ENCODE data around the gene DEFB114.
A peak's percentile ranks its signal among the peaks of the same experiment; 100 is the strongest.

The DEFB114 gene

DNA sequence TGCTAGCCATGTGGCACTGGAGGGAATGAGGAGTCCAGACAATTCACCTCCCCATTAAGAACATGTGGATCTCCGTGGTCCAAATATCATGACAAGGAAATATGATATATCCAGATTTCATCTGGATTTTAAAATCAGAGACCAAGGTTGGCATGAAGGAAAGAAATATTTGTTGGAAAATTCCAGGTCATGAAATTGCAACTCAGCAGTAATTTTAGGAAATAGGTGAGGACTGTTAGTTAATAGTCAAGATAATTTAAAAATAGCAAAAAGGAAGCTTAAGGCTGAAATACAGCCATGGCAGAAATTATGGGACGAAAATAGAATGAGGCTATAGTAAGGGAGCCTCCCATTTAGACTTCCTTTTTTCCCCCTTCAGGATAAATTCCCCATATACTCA is 26.9 kb downstream of the DEFB114 start:
- DNase-seq, result no peak

GRCh38 chr6:49935387-49935786 is 28.6 kb downstream of the DEFB114 start:
- DNase-seq, result no peak

DNA sequence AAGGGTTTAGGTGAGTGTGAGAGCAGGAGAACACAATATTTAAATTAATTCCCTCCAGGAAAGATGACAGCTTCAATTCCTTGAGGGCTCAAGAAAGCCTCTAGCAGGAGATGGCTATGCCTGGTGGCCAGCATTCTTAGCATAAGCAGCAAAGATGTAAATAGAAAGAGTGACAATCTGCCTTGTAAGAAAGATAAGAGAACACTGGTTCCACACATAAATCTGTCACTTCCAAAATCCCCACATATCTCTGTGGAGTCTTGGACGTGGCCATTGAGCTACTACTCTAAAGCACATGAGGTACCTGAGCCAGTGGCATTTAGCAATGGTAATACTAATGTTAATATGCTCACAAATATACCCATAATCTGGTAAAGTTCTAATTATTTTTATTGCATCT is 29.2 kb downstream of the DEFB114 start:
- DNase-seq, result no peak

DNA sequence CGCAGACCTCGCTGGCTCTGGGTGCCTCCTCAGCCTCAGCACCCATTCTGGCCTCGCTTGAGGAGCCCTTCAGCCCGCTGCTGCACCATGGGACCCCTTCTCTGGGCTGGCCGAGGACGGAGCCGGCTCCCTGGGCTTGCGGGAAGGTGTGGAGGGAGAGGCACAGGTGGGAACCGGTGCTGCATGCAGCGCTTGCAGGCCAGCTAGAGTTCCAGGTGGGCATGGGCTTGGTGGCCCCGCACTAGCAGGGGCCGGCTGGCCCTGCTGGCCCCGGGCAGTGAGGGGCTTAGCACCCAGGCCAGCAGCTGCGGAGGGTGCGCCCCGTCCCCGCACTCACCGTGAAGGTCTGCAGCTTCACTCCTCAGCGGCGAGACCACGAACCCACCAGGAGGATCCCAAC is 30.4 kb downstream of the DEFB114 start:
- DNase-seq, result no peak

- no peak for DNase-seq
Measured at GRCh38 chr6:49929340-49929739, 34.6 kb downstream of the DEFB114 start.

DNA sequence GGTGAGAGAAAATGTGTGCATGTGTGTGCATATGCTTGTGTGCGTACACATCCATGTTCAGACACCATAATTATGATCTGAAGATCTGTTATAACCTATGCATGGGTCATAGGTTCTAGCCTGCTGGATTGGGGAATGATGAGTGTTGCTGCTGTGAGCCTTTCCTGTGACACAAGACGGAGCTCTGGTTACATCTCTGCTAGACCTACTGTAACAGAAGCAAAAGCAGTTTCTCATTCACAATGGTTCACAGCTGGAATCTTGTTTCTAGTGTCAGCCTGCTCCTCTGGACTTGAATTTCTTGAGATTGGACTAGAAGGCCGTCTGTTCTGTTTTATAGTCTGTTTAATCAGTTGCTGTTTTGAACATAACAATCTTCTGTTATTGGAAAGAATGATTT is 40.1 kb downstream of the DEFB114 start:
- DNase-seq, result no peak

DNA sequence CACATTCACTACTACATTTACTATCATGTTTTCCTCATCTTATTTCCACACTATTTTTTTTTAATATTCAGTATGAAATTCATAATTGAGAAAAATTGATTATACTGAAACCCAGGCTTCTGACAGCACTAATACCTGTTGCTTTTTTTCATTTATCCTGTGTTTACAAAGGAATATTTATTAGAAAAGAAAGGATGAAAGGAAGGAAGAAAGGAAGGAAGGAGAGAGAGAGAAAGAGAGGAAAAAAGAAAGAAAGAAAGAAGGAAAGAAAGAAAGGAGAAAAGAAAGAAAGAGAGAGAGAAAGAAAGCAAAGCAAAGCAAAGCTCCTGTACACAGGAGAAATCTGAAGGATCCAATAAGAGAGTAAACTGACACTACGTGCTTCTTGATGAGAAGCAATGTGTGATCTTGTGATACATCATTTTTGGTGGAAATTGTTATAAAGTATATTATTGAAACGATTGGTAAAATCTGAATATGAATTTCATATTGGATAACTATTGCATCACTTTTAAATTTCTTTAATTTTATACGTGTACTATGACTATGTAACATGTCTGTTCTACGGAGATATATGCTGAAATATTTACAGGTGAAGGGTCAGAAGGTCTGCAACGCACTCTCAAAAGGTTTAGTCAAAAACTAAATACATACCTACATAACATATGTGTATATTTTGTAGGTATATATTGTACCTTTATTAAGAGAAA is 43.9 kb downstream of the DEFB114 start:
- no peak for DNase-seq

GRCh38 chr6:49919261-49919660 is 44.7 kb downstream of the DEFB114 start:
- no peak for DNase-seq

DNA sequence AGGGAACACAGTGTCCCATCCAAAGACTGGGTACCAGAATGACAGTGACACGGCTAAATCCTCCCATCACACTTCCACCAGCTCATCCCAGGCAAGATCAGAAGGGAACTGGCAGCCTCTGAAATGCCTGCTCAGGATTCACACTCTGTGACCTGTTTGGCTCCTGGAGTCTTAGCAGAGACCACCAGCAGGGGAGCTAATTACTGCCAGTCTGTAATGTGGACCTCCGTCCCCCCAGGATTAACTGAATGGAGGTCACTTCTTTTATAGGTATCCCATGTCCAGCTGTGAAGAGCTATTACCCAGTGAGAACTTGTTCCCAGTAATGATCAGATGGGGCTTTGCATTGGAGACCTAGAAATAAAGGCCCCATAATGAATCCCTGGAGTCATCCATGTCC is 45.2 kb downstream of the DEFB114 start:
- DNase-seq, result no peak

DNA sequence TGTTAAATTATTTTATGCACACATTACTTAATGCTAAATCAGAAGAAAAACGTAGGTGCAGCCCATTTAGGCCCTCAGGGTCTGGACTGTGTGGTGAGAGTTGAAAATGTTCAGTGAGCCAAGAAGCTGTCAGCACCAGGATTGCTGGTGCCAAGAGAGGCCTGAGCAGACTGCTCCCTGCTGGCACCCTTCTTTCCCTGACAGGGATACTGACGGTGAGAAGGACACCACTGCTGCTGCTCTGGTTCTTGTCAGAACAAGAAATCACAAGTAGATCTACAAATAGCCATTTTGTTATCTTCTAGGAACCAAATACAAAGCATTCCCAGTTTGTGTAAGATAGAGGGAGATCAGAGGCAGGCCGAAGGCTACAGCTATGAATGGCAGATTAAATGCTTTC is 48.9 kb downstream of the DEFB114 start:
- peak in 1 of 56 donors; percentile 3 for DNase-seq

- DNase-seq, result no peak
Measured at GRCh38 chr6:49913636-49914375, 50.2 kb downstream of the DEFB114 start.

DNA sequence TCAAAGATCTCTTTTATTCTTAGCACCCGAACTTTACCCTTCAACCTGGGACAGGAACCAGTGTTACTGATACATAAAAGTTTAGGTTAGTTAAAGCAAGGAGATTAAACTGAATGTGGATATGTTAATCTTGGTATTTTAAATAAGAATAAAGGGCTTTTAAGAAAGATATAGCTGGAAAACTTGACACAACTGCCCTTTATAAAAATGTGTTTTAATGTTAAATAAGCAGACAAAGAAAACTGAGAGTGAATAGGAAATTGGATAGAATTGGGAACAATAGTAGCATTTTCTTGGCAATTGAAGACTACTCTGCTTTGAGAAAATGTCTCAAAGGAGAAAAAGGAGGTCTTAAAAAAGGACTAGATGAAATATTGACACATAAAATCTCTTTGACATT is 51.8 kb downstream of the DEFB114 start:
- no peak for DNase-seq

DNA sequence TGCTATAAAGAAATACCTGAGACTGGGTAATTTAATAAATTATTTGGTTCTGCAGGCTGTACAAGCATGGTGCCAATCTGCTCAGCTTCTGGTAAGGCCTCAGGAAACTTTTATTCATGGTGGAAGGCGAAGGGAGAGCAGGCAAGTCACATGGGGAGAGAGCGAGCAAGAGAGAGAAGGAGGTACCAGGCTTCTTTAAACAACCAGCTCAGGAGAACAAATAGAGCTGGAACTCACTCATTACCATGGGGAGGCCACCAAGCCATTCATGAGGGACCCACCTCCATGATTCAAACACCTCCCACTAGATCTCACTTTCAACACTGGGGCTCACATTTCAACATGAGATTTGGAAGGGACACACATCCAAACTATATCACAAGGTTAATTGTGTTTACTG is 52.7 kb downstream of the DEFB114 start:
- DNase-seq, result no peak
